Activated CD4-positive, alpha-beta T cell treated with anti-CD3 and anti-CD28 coated beads, Interleukin-2, amount 10 ng/mL, durations not matched to agents 24 days and 14 days (primary cell): ENCODE data around the gene FGG. TPM values are rescaled to one million over a fixed set of nuclear protein-coding genes. Genes with fewer than 3 reads are reported as not detected.

Experiments
- DNase-seq: peaks from one replicate; pipeline ENCODE4 v3.0.0; 2022
- H3K27ac Mint-ChIP-seq: one replicate; pipeline ENCODE4 v1.8.0; 2022; ENCODE audit warnings: mild to moderate bottlenecking, mixed read lengths
- H3K27me3 Mint-ChIP-seq: one replicate; pipeline ENCODE4 v1.8.0; 2022; ENCODE audit warnings: mixed read lengths
- H3K36me3 Mint-ChIP-seq: one replicate; pipeline ENCODE4 v1.8.0; 2022; ENCODE audit warnings: low read depth, mild to moderate bottlenecking, mixed read lengths
- H3K4me1 Mint-ChIP-seq: one replicate; pipeline ENCODE4 v1.8.0; 2021; ENCODE audit warnings: mixed read lengths
- H3K4me3 Mint-ChIP-seq: one replicate; pipeline ENCODE4 v1.8.0; 2022; ENCODE audit warnings: mild to moderate bottlenecking, moderate library complexity, mixed read lengths
- H3K9me3 Mint-ChIP-seq: one replicate; pipeline ENCODE4 v1.8.0; 2021; ENCODE audit warnings: mixed read lengths
- intact Hi-C: fragments of 100-400 bp; cut with micrococcal nuclease; formaldehyde crosslinking; loops from one replicate; pipeline ENCODE4 v1.15.1; 2023
- total RNA-seq: library from RNA; stranded (reverse); gene quantifications from 2 replicates; pipeline ENCODE4 v1.2.3, GENCODE V29; 2022

FGG gene
- total RNA-seq, 1 donor from 2014 or later: not detected

GRCh38 chr4:154565704-154566103, 46.8 kb downstream of the FGG start:
- intact Hi-C loops: no loop called here
- Mint-ChIP-seq H3K9me3 (no peaks in the 10 kb centered on the region), H3K4me3 (no peak overlapping the region), H3K36me3 (no peaks in the 10 kb centered on the region), H3K4me1 (no peaks in the 10 kb centered on the region), H3K27ac (no peak overlapping the region), H3K27me3 (peaks cover 18% of the 10 kb centered on the region)
- DNase-seq: no peak

- Mint-ChIP-seq H3K4me3 (no peak overlapping the region), H3K36me3 (no peaks in the 10 kb centered on the region), H3K27me3 (peaks cover 18% of the 10 kb centered on the region), H3K4me1 (peaks cover 4% of the 10 kb centered on the region), H3K9me3 (no peaks in the 10 kb centered on the region), H3K27ac (no peak overlapping the region)
- DNase-seq: no peak
- intact Hi-C loops: no loop called here
Measured at GRCh38 chr4:154564311-154564710, 48.1 kb downstream of the FGG start.

GRCh38 chr4:154562697-154563254, 49.7 kb downstream of the FGG start, which contains the start of gene FGB:
Gene FGB (plus strand): TSS chr4:154563011. CDS start chr4:154563019, 8 bp downstream.
- intact Hi-C loops: no loop called here
- Mint-ChIP-seq H3K27me3 (peaks cover 18% of the 10 kb centered on the region), H3K27ac (no peak within 1 kb of the TSS), H3K36me3 (no peaks in the 10 kb centered on the region), H3K4me1 (peaks cover 4% of the 10 kb centered on the region), H3K4me3 (no peak within 1 kb of the TSS), H3K9me3 (no peaks in the 10 kb centered on the region)
- no peak for DNase-seq

GRCh38 chr4:154560824-154561231, 51.6 kb downstream of the FGG start:
- peaks cover 14% of the 10 kb centered on the region for H3K27me3 Mint-ChIP-seq

GRCh38 chr4:154560419-154560801, 52.0 kb downstream of the FGG start:
- no peak overlapping the region for H3K4me3 Mint-ChIP-seq
- peaks cover 18% of the 10 kb centered on the region for H3K27me3 Mint-ChIP-seq
- no peaks in the 10 kb centered on the region for H3K36me3 Mint-ChIP-seq
- no peak overlapping the region for H3K27ac Mint-ChIP-seq
- no peaks in the 10 kb centered on the region for H3K9me3 Mint-ChIP-seq
- peaks cover 4% of the 10 kb centered on the region for H3K4me1 Mint-ChIP-seq
- intact Hi-C loops: no loop called here
- DNase-seq: no peak

More at GRCh38 chr4:154560824-154561231, 51.6 kb downstream of the FGG start:
- Mint-ChIP-seq H3K4me1 (peaks cover 4% of the 10 kb centered on the region), H3K36me3 (no peaks in the 10 kb centered on the region), H3K9me3 (no peaks in the 10 kb centered on the region), H3K27ac (no peak overlapping the region), H3K4me3 (no peak overlapping the region)
- intact Hi-C loops: no loop called here
- no peak for DNase-seq

- intact Hi-C loops: loop anchor here (1.0 kb wide), 1 partner anchor 59 kb away; no protein-coding TSS in a partner anchor
- peak; percentile 64 for DNase-seq
- H3K9me3 Mint-ChIP-seq: no peaks in the 10 kb centered on the region
Measured at GRCh38 chr4:154559494-154560418, 52.7 kb downstream of the FGG start.

GRCh38 chr4:154559141-154559493, 53.3 kb downstream of the FGG start:
- H3K4me1 Mint-ChIP-seq: peaks cover 4% of the 10 kb centered on the region
- no peaks in the 10 kb centered on the region for H3K36me3 Mint-ChIP-seq
- H3K27ac Mint-ChIP-seq: no peak overlapping the region
- H3K27me3 Mint-ChIP-seq: peaks cover 18% of the 10 kb centered on the region
- no peak overlapping the region for H3K4me3 Mint-ChIP-seq
- intact Hi-C loops: loop anchor here (1.0 kb wide), 1 partner anchor 59 kb away; no protein-coding TSS in a partner anchor
- DNase-seq: no peak
- no peaks in the 10 kb centered on the region for H3K9me3 Mint-ChIP-seq

More at GRCh38 chr4:154559494-154560418, 52.7 kb downstream of the FGG start:
- H3K27ac Mint-ChIP-seq: no peak overlapping the region
- H3K4me1 Mint-ChIP-seq: peaks cover 4% of the 10 kb centered on the region
- H3K4me3 Mint-ChIP-seq: no peak overlapping the region
- H3K27me3 Mint-ChIP-seq: peaks cover 18% of the 10 kb centered on the region
- no peaks in the 10 kb centered on the region for H3K36me3 Mint-ChIP-seq

Other genes starting within 250 kb of the FGG start
- gene DCHS2, start 120.9 kb downstream of the FGG start, total RNA-seq: not detected in 2 replicates
- 81.1 and 92.3 TPM in 2 replicates for gene PLRG1, start 62.3 kb downstream of the FGG start, total RNA-seq
- gene FGB, start 49.6 kb downstream of the FGG start, total RNA-seq: not detected in 2 replicates
- gene FGA, start 21.9 kb downstream of the FGG start, total RNA-seq: not detected in 2 replicates
- gene LRAT, start 131.3 kb upstream of the FGG start, total RNA-seq: not detected in 2 replicates
- gene RBM46, start 168.6 kb upstream of the FGG start, total RNA-seq: not detected in 2 replicates